ENCODE data around the gene FCRL6. TPM values are rescaled to one million over a fixed set of nuclear protein-coding genes. Genes with fewer than 3 reads are reported as not detected.
A peak's percentile ranks its signal among the peaks of the same experiment; 100 is the strongest.

The FCRL6 gene
- total RNA-seq: under 1 TPM in 1 of 2 donors, not detected in 1; 0.24 TPM

GRCh38 chr1:159802111-159802510 is at the start of gene FCRL6:
FCRL6 (plus strand) TSS chr1:159802360; CDS start chr1:159802425, 65 bp downstream.
- Histone ChIP-seq H3K4me1 (peaks cover 0 to 5% of the 10 kb centered on the region in 2 donors), H3K27me3 (no peaks in the 10 kb centered on the region), H3K4me3 (no peak within 1 kb of the TSS), H3K27ac (no peak within 1 kb of the TSS), H3K36me3 (no peaks in the 10 kb centered on the region), H3K9me3 (no peaks in the 10 kb centered on the region)
- TF ChIP-seq, protein P1, sequence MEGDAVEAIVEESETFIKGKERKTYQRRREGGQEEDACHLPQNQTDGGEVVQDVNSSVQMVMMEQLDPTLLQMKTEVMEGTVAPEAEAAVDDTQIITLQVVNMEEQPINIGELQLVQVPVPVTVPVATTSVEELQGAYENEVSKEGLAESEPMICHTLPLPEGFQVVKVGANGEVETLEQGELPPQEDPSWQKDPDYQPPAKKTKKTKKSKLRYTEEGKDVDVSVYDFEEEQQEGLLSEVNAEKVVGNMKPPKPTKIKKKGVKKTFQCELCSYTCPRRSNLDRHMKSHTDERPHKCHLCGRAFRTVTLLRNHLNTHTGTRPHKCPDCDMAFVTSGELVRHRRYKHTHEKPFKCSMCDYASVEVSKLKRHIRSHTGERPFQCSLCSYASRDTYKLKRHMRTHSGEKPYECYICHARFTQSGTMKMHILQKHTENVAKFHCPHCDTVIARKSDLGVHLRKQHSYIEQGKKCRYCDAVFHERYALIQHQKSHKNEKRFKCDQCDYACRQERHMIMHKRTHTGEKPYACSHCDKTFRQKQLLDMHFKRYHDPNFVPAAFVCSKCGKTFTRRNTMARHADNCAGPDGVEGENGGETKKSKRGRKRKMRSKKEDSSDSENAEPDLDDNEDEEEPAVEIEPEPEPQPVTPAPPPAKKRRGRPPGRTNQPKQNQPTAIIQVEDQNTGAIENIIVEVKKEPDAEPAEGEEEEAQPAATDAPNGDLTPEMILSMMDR (IDR thresholded peaks at IDR 0.05): no peak
- no peak for DNase-seq (ENCODE audit: low spot score)

- H3K4me1 ChIP-seq: no peaks in the 10 kb centered on the region
- no peaks in the 10 kb centered on the region for H3K27me3 ChIP-seq
- no peaks in the 10 kb centered on the region for H3K9me3 ChIP-seq
- no peak for DNase-seq (ENCODE audit: low spot score)
- H3K36me3 ChIP-seq: no peaks in the 10 kb centered on the region
- H3K27ac ChIP-seq: peak overlapping the region in 1 of 2 donors; percentile 38
- TF ChIP-seq, protein P1 (IDR thresholded peaks at IDR 0.05): no peak
- no peak overlapping the region for H3K4me3 ChIP-seq
Measured at GRCh38 chr1:159753386-159753785, 48.8 kb upstream of the FCRL6 start.

DNA sequence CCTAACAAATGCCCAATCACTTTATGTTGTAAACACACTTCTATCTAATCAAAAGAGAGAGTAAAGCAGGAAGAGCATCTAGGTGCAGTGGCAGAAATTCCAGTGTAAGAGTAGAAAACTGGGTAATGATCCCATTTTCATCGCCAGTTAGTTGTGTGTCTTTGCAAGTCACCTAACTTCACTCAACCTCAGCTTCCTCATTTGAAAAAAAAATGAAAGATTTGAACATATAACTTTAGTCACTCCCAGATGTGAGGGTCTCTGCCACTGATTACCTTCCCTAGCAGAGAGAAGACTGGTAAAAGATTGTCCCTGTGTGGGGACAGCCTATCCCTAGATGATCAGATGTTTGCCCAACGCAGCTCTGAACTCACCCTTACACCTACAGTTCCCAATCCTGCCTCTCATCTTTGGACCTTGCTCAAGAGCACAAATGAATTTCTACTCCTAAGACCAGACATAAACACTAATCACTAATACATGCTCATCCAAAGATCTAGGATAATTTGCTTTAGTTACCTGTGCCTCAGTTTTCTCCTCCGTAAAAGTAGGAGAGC is 46.6 kb upstream of the FCRL6 start:
- H3K4me1 ChIP-seq: no peaks in the 10 kb centered on the region
- H3K27ac ChIP-seq: no peak overlapping the region
- H3K27me3 ChIP-seq: no peaks in the 10 kb centered on the region
- no peaks in the 10 kb centered on the region for H3K36me3 ChIP-seq
- DNase-seq (ENCODE audit: low spot score): no peak
- H3K9me3 ChIP-seq: no peaks in the 10 kb centered on the region
- H3K4me3 ChIP-seq: no peak overlapping the region
- TF ChIP-seq, protein P1 (IDR thresholded peaks at IDR 0.05): no peak

DNA sequence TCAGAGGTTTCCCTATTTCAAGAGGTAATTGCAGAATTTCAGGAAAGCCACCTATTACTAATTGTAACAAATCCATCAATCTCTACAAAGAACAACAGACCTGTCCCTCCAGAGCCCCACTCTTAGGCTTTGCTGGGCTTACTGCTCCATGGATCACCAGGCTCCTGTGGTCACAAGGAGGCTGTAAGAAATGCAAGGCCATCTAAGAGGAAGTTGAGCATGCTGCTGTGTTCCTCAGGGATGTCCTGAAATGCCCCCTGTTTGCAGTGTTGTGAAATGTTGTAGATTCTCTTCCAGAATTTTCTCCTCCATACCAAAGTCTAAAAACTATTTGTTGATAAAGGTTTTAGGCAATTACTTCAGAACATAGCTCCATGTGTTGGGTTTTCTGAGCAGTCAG is 45.8 kb upstream of the FCRL6 start:
- Histone ChIP-seq H3K27me3 (no peaks in the 10 kb centered on the region), H3K27ac (no peak overlapping the region), H3K36me3 (no peaks in the 10 kb centered on the region), H3K4me1 (no peaks in the 10 kb centered on the region), H3K4me3 (no peak overlapping the region), H3K9me3 (no peaks in the 10 kb centered on the region)
- DNase-seq (ENCODE audit: low spot score): no peak
- TF ChIP-seq, protein P1 (IDR thresholded peaks at IDR 0.05): no peak

- Histone ChIP-seq H3K27ac (no peak overlapping the region), H3K4me3 (no peak overlapping the region), H3K9me3 (no peaks in the 10 kb centered on the region), H3K27me3 (no peaks in the 10 kb centered on the region), H3K4me1 (no peaks in the 10 kb centered on the region), H3K36me3 (no peaks in the 10 kb centered on the region)
- TF ChIP-seq, protein P1 (IDR thresholded peaks at IDR 0.05): no peak
- DNase-seq (ENCODE audit: low spot score): no peak
Measured at GRCh38 chr1:159763686-159764085, 38.5 kb upstream of the FCRL6 start.

- DNase-seq (ENCODE audit: low spot score): no peak
- TF ChIP-seq, protein P1 (IDR thresholded peaks at IDR 0.05): no peak
- Histone ChIP-seq H3K27ac (no peak overlapping the region), H3K27me3 (no peaks in the 10 kb centered on the region), H3K4me1 (no peaks in the 10 kb centered on the region), H3K9me3 (no peaks in the 10 kb centered on the region), H3K36me3 (no peaks in the 10 kb centered on the region), H3K4me3 (no peak overlapping the region)
Measured at GRCh38 chr1:159765806-159766205, 36.4 kb upstream of the FCRL6 start.
